T-cell (primary cell): ENCODE results near the gene NFKBIZ. TPM values are rescaled to one million over a fixed set of nuclear protein-coding genes. Genes with fewer than 3 reads are reported as not detected.
"Not testable (repeated sequence)": the region's sequence is repeated elsewhere in the genome, so short reads cannot be mapped to it uniquely, and the experiment has no call there.

ENCODE experiments used
- ATAC-seq, 4 experiments: fragments of 200-7000 bp in 3 of 4; fragments of 150-1000 bp in 1 of 4; cut with Tn5 transposase; replicated peaks in 1 of 4; 1 replicate in 3 of 4; 2 replicates in 1 of 4; pipeline ENCODE4 v1.10.0; 2021; ENCODE audit warnings: moderate library complexity in 3 of 4, mild to moderate bottlenecking in 2 of 4, moderate number of reproducible peaks in 1 of 4
- CTCF ChIA-PET, 2 donors: fragments of 300-600 bp; sonication (Branson Sonifier 250); formaldehyde crosslinking; loops; one replicate each; lab custom pipeline; 2022; ENCODE audit warnings: antibody characterized with exemption in 2 of 2; lab: Charles Lee
- POLR2A ChIA-PET, 2 donors: fragments of 300-600 bp; sonication (Branson Sonifier 250); formaldehyde crosslinking; loops; one replicate each; lab custom pipeline; 2022; ENCODE audit warnings: antibody characterized with exemption in 2 of 2; lab: Charles Lee
- DNase-seq, 35 experiments: peaks; one replicate each; pipeline versions ENCODE4 v3.0.0 to v3.0.0-alpha.2; 2013 to 2023
- H3K27ac ChIP-seq: one replicate; pipeline ENCODE4 v1.5.1; 2013; ENCODE audit warnings: low read length
- H3K27me3 ChIP-seq, 2 experiments: replicated peaks in 1 of 2; 1 replicate in 1 of 2; 2 replicates in 1 of 2; pipeline versions ENCODE4 v1.6.1 to v1.7.0; 2013; ENCODE audit warnings: low read length in 1 of 2, mixed read lengths in 1 of 2; ENCODE audit not compliant: control insufficient read depth in 2 of 2, insufficient read depth in 2 of 2; ENCODE audit errors: extremely low read depth in 1 of 2
- H3K36me3 ChIP-seq, 2 donors: 1 replicate in 1 of 2; 2 replicates in 1 of 2; pipeline versions ENCODE4 v1.6.1 to v1.7.0; 2013; ENCODE audit warnings: low read length in 1 of 2; ENCODE audit not compliant: control insufficient read depth in 2 of 2, insufficient read depth in 1 of 2; ENCODE audit errors: extremely low read depth in 1 of 2
- H3K4me1 ChIP-seq, 2 experiments: 1 replicate in 1 of 2; 2 replicates in 1 of 2; pipeline versions ENCODE4 v1.6.1 to v1.7.0; 2013; ENCODE audit warnings: low read length in 2 of 2, mixed read lengths in 1 of 2; ENCODE audit not compliant: insufficient read depth in 2 of 2, control insufficient read depth in 1 of 2; ENCODE audit errors: extremely low read depth in 1 of 2
- H3K4me3 ChIP-seq, 2 donors: 1 replicate in 1 of 2; 2 replicates in 1 of 2; pipeline versions ENCODE4 v1.5.1 to v1.7.0; 2013; ENCODE audit warnings: mild to moderate bottlenecking in 2 of 2, low read length in 1 of 2, moderate library complexity in 1 of 2; ENCODE audit not compliant: control insufficient read depth in 1 of 2; ENCODE audit errors: extremely low read depth in 1 of 2
- H3K9me3 ChIP-seq: 2 replicates; pipeline ENCODE4 v1.7.0; 2013
- H3K27ac Mint-ChIP-seq, 2 donors: one replicate each; pipeline ENCODE4 v1.8.0; 2020 to 2021; ENCODE audit warnings: mild to moderate bottlenecking in 2 of 2, mixed read lengths in 2 of 2
- H3K27me3 Mint-ChIP-seq, 2 donors: one replicate each; pipeline ENCODE4 v1.8.0; 2021 to 2022; ENCODE audit warnings: mixed read lengths in 2 of 2
- H3K36me3 Mint-ChIP-seq: one replicate; pipeline ENCODE4 v1.8.0; 2021; ENCODE audit warnings: mixed read lengths
- H3K4me1 Mint-ChIP-seq, 3 donors: one replicate each; pipeline ENCODE4 v1.8.0; 2020 to 2022; ENCODE audit warnings: mixed read lengths in 3 of 3, mild to moderate bottlenecking in 1 of 3
- H3K4me3 Mint-ChIP-seq, 3 donors: one replicate each; pipeline ENCODE4 v1.8.0; 2020 to 2022; ENCODE audit warnings: mild to moderate bottlenecking in 3 of 3, mixed read lengths in 3 of 3, moderate library complexity in 3 of 3
- H3K9me3 Mint-ChIP-seq, 3 donors: one replicate each; pipeline ENCODE4 v1.8.0; 2020 to 2022; ENCODE audit warnings: mixed read lengths in 3 of 3
- WGBS: methylation state at CpG from one replicate; pipeline ENCODE4 v1.1.5; 2013; ENCODE audit warnings: missing lambda C conversion rate; ENCODE audit not compliant: insufficient coverage; 5-methylcytosine and 5-hydroxymethylcytosine counted together
- total RNA-seq, 35 experiments: library from RNA in 6 of 35; stranded (reverse) in 6 of 35; fragments of 120-200 nt in 1 of 35; gene quantifications; one replicate each; pipeline versions ENCODE4 v1.2.1 to v1.2.4 and lab custom pipeline; 2013 to 2026

The NFKBIZ gene
- total RNA-seq, 5 donors from 2014 or later (not counting 1 experiment from before 2014, with no cell fraction given): 130 to 720 (median 132) TPM

GRCh38 chr3:101903451-101903871 is 54.1 kb downstream of the NFKBIZ start:
- no peak overlapping the region for H3K4me3 Mint-ChIP-seq
- POLR2A ChIA-PET: interaction anchor here in 1 of 2 donors (0.6 kb wide), 1 partner anchor 35 kb away, joined by 7 read pairs; no protein-coding TSS in a partner anchor
- H3K4me1 Mint-ChIP-seq: peaks cover 4 to 10% (median 6%) of the 10 kb centered on the region in 3 donors
- no CpG with 5 or more reads among the region's 3 CpGs for WGBS
- Histone ChIP-seq H3K36me3 (no peaks in the 10 kb centered on the region), H3K4me3 (no peak overlapping the region), H3K27me3 (no peaks in the 10 kb centered on the region), H3K27ac (no peak overlapping the region), H3K9me3 (no peaks in the 10 kb centered on the region), H3K4me1 (peaks cover 0 to 2% of the 10 kb centered on the region in 2 experiments)
- no peak overlapping the region for H3K27ac Mint-ChIP-seq
- peaks cover 0 to 7% (median 6%) of the 10 kb centered on the region in 3 donors for H3K9me3 Mint-ChIP-seq
- ATAC-seq: no peak
- no peaks in the 10 kb centered on the region for H3K27me3 Mint-ChIP-seq
- CTCF ChIA-PET: interaction anchor here in 1 of 2 donors (0.7 kb wide), 1 partner anchor 50 kb away, joined by 6 read pairs; no protein-coding TSS in a partner anchor
- H3K36me3 Mint-ChIP-seq: no peaks in the 10 kb centered on the region
- no peak for DNase-seq

GRCh38 chr3:101905573-101905972 is 56.3 kb downstream of the NFKBIZ start:
- H3K9me3 Mint-ChIP-seq, H3K27ac Mint-ChIP-seq, DNase-seq, H3K4me3 Mint-ChIP-seq, H3K4me1 Mint-ChIP-seq, POLR2A ChIA-PET, H3K4me1 ChIP-seq, H3K27me3 ChIP-seq, ATAC-seq, H3K27me3 Mint-ChIP-seq, H3K27ac ChIP-seq, H3K9me3 ChIP-seq, H3K4me3 ChIP-seq, H3K36me3 Mint-ChIP-seq, H3K36me3 ChIP-seq: not testable (repeated sequence)
- WGBS: no CpG with 5 or more reads among the region's 1 CpG
- CTCF ChIA-PET: interaction anchor here in 1 of 2 donors (0.7 kb wide), 1 partner anchor 33 kb away, joined by 3 read pairs; no protein-coding TSS in a partner anchor

Other genes starting within 250 kb of the NFKBIZ start
- 10 to 100 TPM; 38.7 to 61.4 (median 45.6) TPM for gene ZBTB11, start 172.4 kb upstream of the NFKBIZ start, total RNA-seq
- gene RPL24, start 162.8 kb upstream of the NFKBIZ start, total RNA-seq: 1,000 to 10,000 TPM; 1,381 to 1,498 (median 1,473) TPM
- gene CEP97, start 124.9 kb upstream of the NFKBIZ start, total RNA-seq: 10 to 100 TPM in 4 of 5 donors, 1 to 10 TPM in 1; 9.9 to 13.9 (median 12.7) TPM
- gene NXPE3, start 70.3 kb upstream of the NFKBIZ start, total RNA-seq: 10 to 100 TPM; 38.0 to 44.8 (median 41.3) TPM